Breast epithelium (tissue), 4 donors: Measurements from ENCODE around the gene CD164L2. TPM values are rescaled to one million over a fixed set of nuclear protein-coding genes. Genes with fewer than 3 reads are reported as not detected.
A peak's percentile ranks its signal among the peaks of the same experiment; 100 is the strongest.
"Not testable (repeated sequence)": the region's sequence is repeated elsewhere in the genome, so short reads cannot be mapped to it uniquely, and the experiment has no call there.

Source experiments
- DNase-seq, 2 donors: peaks; one replicate each; pipeline ENCODE4 v3.0.0-alpha.2; 2019; ENCODE audit warnings: low spot score in 2 of 2
- H3K27ac ChIP-seq, 2 donors: fragments of 200-600 bp; sonication (generic) in 1 of 2; one replicate each; pipeline ENCODE4 v1.5.1; 2016 to 2019; ENCODE audit warnings: mild to moderate bottlenecking in 1 of 2
- H3K27me3 ChIP-seq, 2 donors: fragments of 200-600 bp; sonication (generic) in 1 of 2; one replicate each; pipeline versions ENCODE4 v1.5.1 to v1.6.0; 2017 to 2019; ENCODE audit warnings: control low read depth in 1 of 2, mild to moderate bottlenecking in 1 of 2
- H3K36me3 ChIP-seq: fragments of 200-600 bp; one replicate; pipeline ENCODE4 v1.5.1; 2019
- H3K4me1 ChIP-seq, 2 donors: fragments of 200-600 bp; sonication (generic); one replicate each; pipeline ENCODE4 v1.5.1; 2016 to 2019; ENCODE audit warnings: control low read depth in 1 of 2
- H3K4me3 ChIP-seq, 3 donors: fragments of 200-600 bp; sonication (generic); 1 replicate in 2 of 3; 2 replicates in 1 of 3; pipeline ENCODE4 v1.5.1; 2016 to 2019; ENCODE audit warnings: mild to moderate bottlenecking in 3 of 3, moderate library complexity in 2 of 3
- H3K9me3 ChIP-seq, 2 donors: fragments of 200-600 bp; sonication (generic) in 1 of 2; one replicate each; pipeline ENCODE4 v1.5.1; 2016 to 2019; ENCODE audit warnings: control low read depth in 1 of 2
- CTCF ChIP-seq, 3 donors: fragments of 450-650 bp; IDR thresholded peaks; one replicate each; pipeline ENCODE4 v1.5.1; 2016 to 2017; ENCODE audit warnings: antibody characterized with exemption in 3 of 3, mild to moderate bottlenecking in 3 of 3, moderate library complexity in 3 of 3
- POLR2A ChIP-seq: fragments of 450-650 bp; IDR thresholded peaks from one replicate; pipeline ENCODE4 v1.6.1; 2016; ENCODE audit warnings: antibody characterized with exemption, mild to moderate bottlenecking, moderate library complexity
- POLR2AphosphoS5 ChIP-seq, 3 donors: sonication (generic); formaldehyde crosslinking; IDR thresholded peaks; one replicate each; pipeline ENCODE4 v1.6.1; 2017; ENCODE audit warnings: antibody characterized with exemption in 3 of 3
- intact Hi-C: fragments of 100-400 bp; cut with DNase I; formaldehyde crosslinking; loops from one replicate; pipeline ENCODE4 v1.15.1; 2023; ENCODE audit warnings: low total_unique reads
- total RNA-seq, 3 donors: library from RNA; depleted of rRNA; stranded (reverse); fragments of >200 nt; gene quantifications; one replicate each; pipeline ENCODE4 v1.1.0, GENCODE V29; 2016

CD164L2 gene
- 1 to 10 TPM in 1 of 3 donors, under 1 TPM in 1, not detected in 1; 0.66 to 5.3 TPM for total RNA-seq

GRCh38 chr1:27383039-27383605 lies at the start of gene CD164L2:
TSS of gene CD164L2 (minus strand) at chr1:27383333. CDS start at chr1:27383239, 94 bp downstream.
- TF ChIP-seq CTCF (IDR thresholded peaks at IDR 0.05) (no peak), POLR2A (no peak), POLR2AphosphoS5 (IDR thresholded peaks at IDR 0.05) (no peak)
- H3K9me3 ChIP-seq = no peaks in the 10 kb centered on the region
- peaks cover 9 to 24% of the 10 kb centered on the region in 2 donors for H3K4me1 ChIP-seq
- no peaks in the 10 kb centered on the region for H3K27me3 ChIP-seq
- intact Hi-C loops = no loop called here
- DNase-seq = peak in 1 of 2 donors; percentile 75
- no peaks in the 10 kb centered on the region for H3K36me3 ChIP-seq
- peak within 1 kb of the TSS in 2 of 3 donors; percentile 56 to 61 for H3K4me3 ChIP-seq
- H3K27ac ChIP-seq = peak within 1 kb of the TSS; percentile 39 to 45

DNA sequence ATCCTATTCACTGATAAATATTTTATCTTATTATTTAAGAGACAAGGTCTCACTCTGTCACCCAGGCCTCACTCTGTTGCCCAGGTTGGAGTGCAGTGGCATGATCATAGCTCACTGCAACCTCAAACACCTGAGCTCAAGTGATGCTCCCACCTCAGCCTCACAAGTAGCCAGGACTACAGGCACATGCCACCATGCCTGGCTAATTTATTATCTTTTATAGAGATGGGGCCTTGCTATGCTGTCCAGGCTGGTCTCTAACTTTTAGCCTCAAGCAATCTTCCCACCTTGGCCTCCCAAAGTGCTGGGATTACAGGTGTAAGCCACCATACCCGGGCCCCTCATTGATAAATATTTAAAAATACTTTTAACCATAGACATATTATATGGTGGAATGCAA lies 49.6 kb upstream of the CD164L2 start:
- H3K4me3 ChIP-seq, H3K9me3 ChIP-seq, DNase-seq, H3K36me3 ChIP-seq, H3K27me3 ChIP-seq, intact Hi-C loops: not testable (repeated sequence)
- H3K4me1 ChIP-seq = peaks cover 25 to 34% of the 10 kb centered on the region in 2 donors
- H3K27ac ChIP-seq = peak overlapping the region; percentile 2 to 52

- H3K4me3 ChIP-seq = no peak overlapping the region
- peak overlapping the region; percentile 64 to 91 for H3K27ac ChIP-seq
- TF ChIP-seq POLR2AphosphoS5 (IDR thresholded peaks at IDR 0.05) (no peak), CTCF (IDR thresholded peaks at IDR 0.05) (no peak), POLR2A (no peak)
- no peak for DNase-seq
- intact Hi-C loops = no loop called here
- H3K36me3 ChIP-seq = no peaks in the 10 kb centered on the region
- H3K9me3 ChIP-seq = no peaks in the 10 kb centered on the region
- H3K4me1 ChIP-seq = peaks cover 23 to 28% of the 10 kb centered on the region in 2 donors
- H3K27me3 ChIP-seq = no peaks in the 10 kb centered on the region
Measured at GRCh38 chr1:27431601-27431940, 48.4 kb upstream of the CD164L2 start.

DNA sequence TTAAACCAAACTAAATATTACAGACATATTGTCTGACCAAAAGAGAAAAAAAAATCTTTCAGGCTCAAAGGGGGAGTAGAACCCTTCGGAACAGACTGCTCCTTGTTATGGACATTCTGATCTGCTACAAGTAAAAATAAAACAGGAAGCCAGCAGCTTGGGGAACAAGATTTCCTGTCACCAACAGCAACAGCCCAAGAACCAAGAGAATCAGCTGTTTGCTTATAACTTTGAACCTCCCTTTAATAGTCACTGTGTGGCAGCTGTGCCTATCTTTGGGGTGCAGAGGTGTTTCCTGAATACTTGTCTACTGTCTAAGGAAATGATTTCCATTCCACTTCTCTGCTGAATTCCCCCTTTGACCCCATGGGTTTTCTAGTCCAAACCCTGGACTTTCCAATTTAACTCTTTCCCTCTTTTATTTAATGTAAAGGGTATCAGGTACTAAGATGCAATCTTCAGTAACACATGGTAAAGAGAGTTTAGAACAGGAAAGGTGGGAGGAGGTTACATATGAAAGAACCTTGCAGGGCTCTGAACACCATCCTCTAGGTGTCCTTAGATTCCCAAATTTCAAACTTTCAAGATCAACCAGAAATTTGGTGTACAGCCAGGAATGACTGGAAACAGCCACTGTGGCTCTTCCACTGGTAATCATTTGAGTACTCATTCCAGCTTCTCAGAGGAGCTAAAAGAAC lies 47.9 kb upstream of the CD164L2 start:
- no peaks in the 10 kb centered on the region for H3K27me3 ChIP-seq
- intact Hi-C loops = no loop called here
- no peaks in the 10 kb centered on the region for H3K9me3 ChIP-seq
- H3K27ac ChIP-seq = peak overlapping the region; percentile 64 to 91
- peak in 1 of 2 donors; percentile 44 for DNase-seq
- H3K4me1 ChIP-seq = peaks cover 18 to 23% of the 10 kb centered on the region in 2 donors
- TF ChIP-seq POLR2A (no peak), CTCF (IDR thresholded peaks at IDR 0.05) (peak in 1 of 3 donors; percentile 8), POLR2AphosphoS5 (IDR thresholded peaks at IDR 0.05) (no peak)
- no peaks in the 10 kb centered on the region for H3K36me3 ChIP-seq
- H3K4me3 ChIP-seq = no peak overlapping the region

GRCh38 chr1:27429029-27429425 lies 45.9 kb upstream of the CD164L2 start:
- intact Hi-C loops = no loop called here
- TF ChIP-seq POLR2A (no peak), CTCF (IDR thresholded peaks at IDR 0.05) (no peak), POLR2AphosphoS5 (IDR thresholded peaks at IDR 0.05) (no peak)
- no peak for DNase-seq
- peaks cover 10 to 23% of the 10 kb centered on the region in 2 donors for H3K4me1 ChIP-seq
- H3K36me3 ChIP-seq = no peaks in the 10 kb centered on the region
- peak overlapping the region; percentile 26 to 53 (median 30) for H3K4me3 ChIP-seq
- no peaks in the 10 kb centered on the region for H3K27me3 ChIP-seq
- no peaks in the 10 kb centered on the region for H3K9me3 ChIP-seq
- peak overlapping the region; percentile 79 to 91 for H3K27ac ChIP-seq
